Hippocampal formation (tissue), 2 donors: ENCODE measurements around the gene RBM4B.
"Not testable (repeated sequence)": the region's sequence is repeated elsewhere in the genome, so short reads cannot be mapped to it uniquely, and the experiment has no call there.

ENCODE experiments used
- DNase-seq, 2 donors: peaks; one replicate each; lab custom pipeline; 2025; lab: John Stamatoyannopoulos, UW

The RBM4B gene

GRCh38 chr11:66639814-66640340, 37.8 kb downstream of the RBM4B start:
- not testable (repeated sequence) for DNase-seq

- DNase-seq = no peak
Observed at GRCh38 chr11:66639066-66639813, 38.4 kb downstream of the RBM4B start.

- DNase-seq = peak; percentile 99 to 100
Observed at GRCh38 chr11:66638177-66639065, 39.3 kb downstream of the RBM4B start, which contains the start of gene RBM4. Gene RBM4 (plus strand): TSS chr11:66638703. CDS start chr11:66639712, 1,009 bp downstream.

- DNase-seq = no peak
Observed at GRCh38 chr11:66637557-66638176, 40.0 kb downstream of the RBM4B start.

GRCh38 chr11:66636411-66636810, 41.3 kb downstream of the RBM4B start:
- no peak for DNase-seq

GRCh38 chr11:66632952-66633351, 44.7 kb downstream of the RBM4B start:
- no peak for DNase-seq

- no peak for DNase-seq
Observed at GRCh38 chr11:66631883-66632282, 45.8 kb downstream of the RBM4B start.

- DNase-seq = no peak
Observed at GRCh38 chr11:66629356-66629755, 48.3 kb downstream of the RBM4B start.

GRCh38 chr11:66628061-66628603, 49.6 kb downstream of the RBM4B start:
- no peak for DNase-seq

GRCh38 chr11:66626926-66627325, 50.8 kb downstream of the RBM4B start:
- DNase-seq = no peak

GRCh38 chr11:66626382-66626781, 51.3 kb downstream of the RBM4B start:
- DNase-seq = no peak

GRCh38 chr11:66625752-66626149, 51.9 kb downstream of the RBM4B start:
- no peak for DNase-seq

GRCh38 chr11:66625041-66625751, 52.5 kb downstream of the RBM4B start:
- no peak for DNase-seq

- no peak for DNase-seq
Observed at GRCh38 chr11:66624450-66624849, 53.2 kb downstream of the RBM4B start.

GRCh38 chr11:66619080-66619554, 58.6 kb downstream of the RBM4B start:
- no peak for DNase-seq

GRCh38 chr11:66617155-66617834, 60.4 kb downstream of the RBM4B start:
- DNase-seq = no peak

- DNase-seq = peak; percentile 97 to 98
Observed at GRCh38 chr11:66616379-66617154, 61.1 kb downstream of the RBM4B start, which contains the start of gene RBM14. Gene RBM14 (plus strand): TSS chr11:66616630. CDS start chr11:66616721, 91 bp downstream.
